H9 (cell line): ENCODE measurements around the gene TNFRSF1B. TPM values are rescaled to one million over a fixed set of nuclear protein-coding genes. Genes with fewer than 3 reads are reported as not detected.

Experiments
- DNase-seq: peaks from one replicate; pipeline ENCODE4 v3.0.0-alpha.2; 2017
- H2AFZ ChIP-seq: one replicate; pipeline ENCODE4 v1.6.1; 2013; ENCODE audit warnings: mild to moderate bottlenecking, low read length, control low read depth, moderate library complexity
- H2AK5ac ChIP-seq: 2 replicates; pipeline ENCODE4 v1.6.1; 2013; ENCODE audit warnings: low read length, control low read depth, mixed read lengths; ENCODE audit not compliant: insufficient read length
- H2BK120ac ChIP-seq: one replicate; pipeline ENCODE4 v1.6.1; 2013; ENCODE audit warnings: low read depth, mild to moderate bottlenecking, low read length, control low read depth, inconsistent platforms; ENCODE audit not compliant: poor library complexity, severe bottlenecking
- H2BK12ac ChIP-seq: 2 replicates; pipeline ENCODE4 v1.6.1; 2013; ENCODE audit warnings: low read length, control low read depth, mixed read lengths, low read depth; ENCODE audit not compliant: insufficient read length
- H2BK15ac ChIP-seq: 2 replicates; pipeline ENCODE4 v1.6.1; 2013; ENCODE audit warnings: low read depth, low read length, control low read depth
- H2BK20ac ChIP-seq: one replicate; pipeline ENCODE4 v1.6.1; 2013; ENCODE audit warnings: low read depth, mild to moderate bottlenecking, low read length, control low read depth, inconsistent platforms; ENCODE audit not compliant: poor library complexity, severe bottlenecking
- H2BK5ac ChIP-seq: 2 replicates; pipeline ENCODE4 v1.6.1; 2013; ENCODE audit warnings: low read length, control low read depth, mixed read lengths; ENCODE audit not compliant: insufficient read length
- H3K14ac ChIP-seq: 2 replicates; pipeline ENCODE4 v1.6.1; 2013; ENCODE audit warnings: low read length, control low read depth; ENCODE audit not compliant: insufficient read depth
- H3K18ac ChIP-seq: 2 replicates; pipeline ENCODE4 v1.6.1; 2013; ENCODE audit warnings: low read depth, mild to moderate bottlenecking, mixed read lengths, low read length, control low read depth; ENCODE audit not compliant: insufficient read length
- H3K23ac ChIP-seq: 2 replicates; pipeline ENCODE4 v1.6.1; 2013; ENCODE audit warnings: low read length, control low read depth, mixed read lengths, low read depth; ENCODE audit not compliant: insufficient read length
- H3K23me2 ChIP-seq: 2 replicates; pipeline ENCODE4 v1.6.1; 2013; ENCODE audit warnings: low read depth, mild to moderate bottlenecking, mixed read lengths, low read length, control low read depth; ENCODE audit not compliant: insufficient read length, poor library complexity, severe bottlenecking
- H3K27ac ChIP-seq: 2 replicates; pipeline ENCODE4 v1.5.1; 2013; ENCODE audit warnings: low read length, control low read depth, mixed read lengths, low read depth; ENCODE audit not compliant: insufficient read length
- H3K27me3 ChIP-seq: 2 replicates; pipeline ENCODE4 v1.6.1; 2013; ENCODE audit warnings: low read length, control low read depth, inconsistent platforms; ENCODE audit not compliant: insufficient read depth
- H3K4ac ChIP-seq: 2 replicates; pipeline ENCODE4 v1.6.1; 2013; ENCODE audit warnings: low read depth, mild to moderate bottlenecking, control low read depth, inconsistent platforms, low read length, moderate library complexity
- H3K4me1 ChIP-seq: 2 replicates; pipeline ENCODE4 v1.6.1; 2013; ENCODE audit warnings: low read length, control low read depth, inconsistent platforms; ENCODE audit not compliant: insufficient read depth
- H3K4me2 ChIP-seq: 2 replicates; pipeline ENCODE4 v1.6.1; 2013; ENCODE audit warnings: low read length, control low read depth, mixed read lengths; ENCODE audit not compliant: insufficient read length, insufficient read depth
- H3K56ac ChIP-seq: 2 replicates; pipeline ENCODE4 v1.6.1; 2013; ENCODE audit warnings: low read depth, mild to moderate bottlenecking, mixed read lengths, low read length, control low read depth; ENCODE audit not compliant: insufficient read length
- H3K79me1 ChIP-seq: 2 replicates; pipeline ENCODE4 v1.6.1; 2013; ENCODE audit warnings: low read depth, mild to moderate bottlenecking, moderate library complexity, low read length, control low read depth, inconsistent platforms; ENCODE audit not compliant: insufficient read depth, poor library complexity, severe bottlenecking
- H3K79me2 ChIP-seq: 2 replicates; pipeline ENCODE4 v1.6.1; 2013; ENCODE audit warnings: low read length, control low read depth, inconsistent platforms; ENCODE audit not compliant: insufficient read depth
- H3K9ac ChIP-seq: 2 replicates; pipeline ENCODE4 v1.6.1; 2013; ENCODE audit warnings: low read length, control low read depth, mixed read lengths; ENCODE audit not compliant: insufficient read length; ENCODE audit errors: extremely low read depth
- H3K9me3 ChIP-seq: one replicate; pipeline ENCODE4 v1.6.1; 2013; ENCODE audit warnings: low read depth, low read length, inconsistent platforms; ENCODE audit not compliant: control insufficient read depth
- H3T11ph ChIP-seq: one replicate; pipeline ENCODE4 v1.6.1; 2013; ENCODE audit warnings: mild to moderate bottlenecking, low read length, control low read depth, inconsistent platforms
- H4K20me1 ChIP-seq: one replicate; pipeline ENCODE4 v1.6.1; 2013; ENCODE audit not compliant: control insufficient read depth, insufficient read length, insufficient read depth
- H4K5ac ChIP-seq: 2 replicates; pipeline ENCODE4 v1.6.1; 2013; ENCODE audit warnings: low read depth, mild to moderate bottlenecking, mixed read lengths, low read length, control low read depth; ENCODE audit not compliant: insufficient read length
- H4K8ac ChIP-seq: replicated peaks from 2 replicates; pipeline ENCODE4 v1.6.1; 2013; ENCODE audit warnings: low read length, control low read depth, mixed read lengths, low read depth; ENCODE audit not compliant: insufficient read length
- H4K91ac ChIP-seq: 2 replicates; pipeline ENCODE4 v1.6.1; 2013; ENCODE audit warnings: low read depth, mild to moderate bottlenecking, moderate library complexity, mixed read lengths, low read length, control low read depth; ENCODE audit not compliant: insufficient read length
- H3K27ac Mint-ChIP-seq, 3 experiments: 2 replicates in 2 of 3; 3 replicates in 1 of 3; pipeline ENCODE4 v1.8.0; 2020 to 2021; ENCODE audit warnings: mixed read lengths in 3 of 3, mild to moderate bottlenecking in 1 of 3, moderate library complexity in 1 of 3
- H3K27me3 Mint-ChIP-seq: 2 replicates; pipeline ENCODE4 v1.8.0; 2021; ENCODE audit warnings: low read depth, mild to moderate bottlenecking, moderate library complexity, mixed read lengths
- H3K36me3 Mint-ChIP-seq, 3 experiments: 2 replicates in 2 of 3; 3 replicates in 1 of 3; pipeline ENCODE4 v1.8.0; 2020 to 2021; ENCODE audit warnings: low read depth in 3 of 3, mixed read lengths in 3 of 3; ENCODE audit not compliant: insufficient read depth in 1 of 3
- H3K4me1 Mint-ChIP-seq, 2 experiments: 2 replicates each; pipeline ENCODE4 v1.8.0; 2020; ENCODE audit warnings: mixed read lengths in 2 of 2
- H3K4me3 Mint-ChIP-seq, 2 experiments: 2 replicates in 1 of 2; 3 replicates in 1 of 2; pipeline ENCODE4 v1.8.0; 2020 to 2021; ENCODE audit warnings: mild to moderate bottlenecking in 2 of 2, mixed read lengths in 2 of 2, moderate library complexity in 1 of 2
- H3K9me3 Mint-ChIP-seq, 2 experiments: 2 replicates in 1 of 2; 3 replicates in 1 of 2; pipeline ENCODE4 v1.8.0; 2020; ENCODE audit warnings: mild to moderate bottlenecking in 2 of 2, mixed read lengths in 2 of 2, moderate library complexity in 1 of 2
- CTCF ChIP-seq: fragments of 200-600 bp; sonication (generic); conservative IDR thresholded peaks from 3 replicates; pipeline ENCODE4 v1.8.0; 2021; ENCODE audit warnings: antibody characterized with exemption, mild to moderate bottlenecking
- WGBS: extraction: QIAGEN DNeasy Blood & Tissue Kit; methylation state at CpG from one replicate; pipeline ENCODE4 v1.1.7; 2013; ENCODE audit warnings: missing lambda C conversion rate, low lambda C conversion rate, mixed read lengths; ENCODE audit not compliant: insufficient read length; ENCODE audit errors: extremely low coverage; 5-methylcytosine and 5-hydroxymethylcytosine counted together
- total RNA-seq: library from RNA; stranded (reverse); gene quantifications from 2 replicates; pipeline ENCODE4 v1.2.1, GENCODE V29; 2021

TNFRSF1B gene
- total RNA-seq, 1 experiment from 2014 or later, result 0.57 TPM

DNA sequence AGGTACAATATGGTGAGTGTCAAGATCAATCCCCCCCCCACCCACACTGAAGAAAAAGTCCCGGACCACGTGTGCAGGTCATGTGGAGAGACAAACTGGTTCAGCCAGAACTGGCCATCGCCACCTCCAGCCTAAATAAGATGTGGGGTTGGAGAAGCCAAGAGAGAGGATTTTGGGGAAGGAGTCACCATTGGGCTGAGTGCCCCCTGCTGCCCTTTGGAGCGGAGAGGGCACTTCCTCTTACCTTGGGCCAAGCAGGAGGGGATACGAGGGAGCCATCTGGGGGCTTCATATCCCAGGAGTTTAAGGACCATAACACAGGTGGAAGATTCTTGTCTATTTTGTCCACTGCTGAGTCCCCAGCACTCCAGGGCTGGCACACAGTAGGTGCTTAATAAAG lies 2.6 kb upstream of the TNFRSF1B start:
- H4K20me1 ChIP-seq, result no peaks in the 10 kb centered on the region
- H3K23me2 ChIP-seq, result peaks cover 3% of the 10 kb centered on the region
- H2BK5ac ChIP-seq, result no peak overlapping the region
- H4K8ac ChIP-seq, result no peak overlapping the region
- H2BK20ac ChIP-seq, result no peak overlapping the region
- no peak overlapping the region for H4K5ac ChIP-seq
- no peak overlapping the region for H3K56ac ChIP-seq
- no peaks in the 10 kb centered on the region; a peak in 1 of 5 replicates for H3K9me3 Mint-ChIP-seq
- no peaks in the 10 kb centered on the region for H3K4me1 ChIP-seq
- H3K79me1 ChIP-seq, result no peaks in the 10 kb centered on the region
- no peak overlapping the region for H3K23ac ChIP-seq
- no peak overlapping the region for H2BK12ac ChIP-seq
- TF ChIP-seq CTCF, result no peak
- DNase-seq, result no peak
- no peak overlapping the region for H3K18ac ChIP-seq
- no peak overlapping the region for H3K9ac ChIP-seq
- no peak overlapping the region for H2AK5ac ChIP-seq
- no peaks in the 10 kb centered on the region for H3K9me3 ChIP-seq
- peaks cover 44% of the 10 kb centered on the region for H3K27me3 Mint-ChIP-seq
- H3K27ac ChIP-seq, result no peak overlapping the region
- no peak overlapping the region for H2BK15ac ChIP-seq
- no peak overlapping the region; a peak in 1 of 5 replicates for H3K4me3 Mint-ChIP-seq
- H2AFZ ChIP-seq, result no peak overlapping the region
- no peak overlapping the region for H2BK120ac ChIP-seq
- H3K27ac Mint-ChIP-seq, result no peak overlapping the region
- no peak overlapping the region for H3K4me2 ChIP-seq
- no CpG with 5 or more reads among the region's 5 CpGs for WGBS
- H3K4ac ChIP-seq, result no peak overlapping the region
- H3K14ac ChIP-seq, result no peak overlapping the region
- H3K4me1 Mint-ChIP-seq, result peaks cover 12 to 20% of the 10 kb centered on the region in 2 experiments
- no peak overlapping the region for H3T11ph ChIP-seq
- H3K79me2 ChIP-seq, result no peaks in the 10 kb centered on the region
- H3K27me3 ChIP-seq, result no peaks in the 10 kb centered on the region; the same call in 1 of the 2 replicates
- H3K36me3 Mint-ChIP-seq, result no peaks in the 10 kb centered on the region; a peak in 1 of 7 replicates
- H4K91ac ChIP-seq, result no peak overlapping the region
